Measurements from ENCODE around the gene DLG2.

DLG2 gene

DNA sequence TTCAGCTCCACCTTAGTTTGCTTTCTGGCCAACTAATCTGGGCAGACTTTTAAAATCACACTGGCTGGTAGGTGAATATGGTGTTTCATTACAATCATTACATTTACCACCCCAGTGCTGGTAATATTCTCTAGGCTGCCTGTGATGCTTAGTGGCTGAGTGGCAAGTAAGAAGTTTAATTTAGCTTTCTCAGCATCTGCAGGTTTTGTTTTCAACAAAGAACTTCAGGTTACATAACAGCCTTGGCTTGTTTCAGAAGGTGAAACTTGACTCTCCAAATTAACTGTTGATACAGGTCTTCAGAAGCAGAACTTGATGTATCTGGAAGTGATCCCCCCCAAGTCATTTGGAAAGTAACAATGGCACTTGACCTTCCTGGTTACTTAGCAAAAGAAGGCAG, 1917.7 kb downstream of the DLG2 start:
- no peak overlapping the region for H3K9ac ChIP-seq (ENCODE audit: low read length)
- H3K4me3 ChIP-seq (ENCODE audit: low read depth, low read length, poor library complexity, severe bottlenecking): no peak overlapping the region
- no peak overlapping the region for H3K4me2 ChIP-seq (ENCODE audit: low read length)
- no peak overlapping the region for H3K27ac ChIP-seq (ENCODE audit: low read depth, low read length, poor library complexity, severe bottlenecking)
- no peaks in the 10 kb centered on the region for H3K79me2 ChIP-seq (ENCODE audit: insufficient read depth, low read length)
- H3K9me2 ChIP-seq (ENCODE audit: low read depth, low read length): no peaks in the 10 kb centered on the region
- TF ChIP-seq EZH2 (IDR thresholded peaks at IDR 0.05; ENCODE audit: borderline replicate concordance, low read length): no peak
- TF ChIP-seq, protein P1, sequence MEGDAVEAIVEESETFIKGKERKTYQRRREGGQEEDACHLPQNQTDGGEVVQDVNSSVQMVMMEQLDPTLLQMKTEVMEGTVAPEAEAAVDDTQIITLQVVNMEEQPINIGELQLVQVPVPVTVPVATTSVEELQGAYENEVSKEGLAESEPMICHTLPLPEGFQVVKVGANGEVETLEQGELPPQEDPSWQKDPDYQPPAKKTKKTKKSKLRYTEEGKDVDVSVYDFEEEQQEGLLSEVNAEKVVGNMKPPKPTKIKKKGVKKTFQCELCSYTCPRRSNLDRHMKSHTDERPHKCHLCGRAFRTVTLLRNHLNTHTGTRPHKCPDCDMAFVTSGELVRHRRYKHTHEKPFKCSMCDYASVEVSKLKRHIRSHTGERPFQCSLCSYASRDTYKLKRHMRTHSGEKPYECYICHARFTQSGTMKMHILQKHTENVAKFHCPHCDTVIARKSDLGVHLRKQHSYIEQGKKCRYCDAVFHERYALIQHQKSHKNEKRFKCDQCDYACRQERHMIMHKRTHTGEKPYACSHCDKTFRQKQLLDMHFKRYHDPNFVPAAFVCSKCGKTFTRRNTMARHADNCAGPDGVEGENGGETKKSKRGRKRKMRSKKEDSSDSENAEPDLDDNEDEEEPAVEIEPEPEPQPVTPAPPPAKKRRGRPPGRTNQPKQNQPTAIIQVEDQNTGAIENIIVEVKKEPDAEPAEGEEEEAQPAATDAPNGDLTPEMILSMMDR (IDR thresholded peaks at IDR 0.05; ENCODE audit: low read length): no peak
- H3K4me1 ChIP-seq (ENCODE audit: insufficient read depth, low read length, severe bottlenecking): no peaks in the 10 kb centered on the region
- H4K20me1 ChIP-seq (ENCODE audit: insufficient read depth, low read length): no peaks in the 10 kb centered on the region
- H3K9me3 ChIP-seq (ENCODE audit: low read length): no peaks in the 10 kb centered on the region
- H3F3A ChIP-seq (ENCODE audit: insufficient read depth, low read length): no peaks in the 10 kb centered on the region
- no peaks in the 10 kb centered on the region for H3K36me3 ChIP-seq (ENCODE audit: insufficient read depth, low read length)
- no peak overlapping the region for H2AFZ ChIP-seq (ENCODE audit: low read length)
- no peaks in the 10 kb centered on the region for H3K27me3 ChIP-seq (ENCODE audit: insufficient read depth, low read length)

DNA sequence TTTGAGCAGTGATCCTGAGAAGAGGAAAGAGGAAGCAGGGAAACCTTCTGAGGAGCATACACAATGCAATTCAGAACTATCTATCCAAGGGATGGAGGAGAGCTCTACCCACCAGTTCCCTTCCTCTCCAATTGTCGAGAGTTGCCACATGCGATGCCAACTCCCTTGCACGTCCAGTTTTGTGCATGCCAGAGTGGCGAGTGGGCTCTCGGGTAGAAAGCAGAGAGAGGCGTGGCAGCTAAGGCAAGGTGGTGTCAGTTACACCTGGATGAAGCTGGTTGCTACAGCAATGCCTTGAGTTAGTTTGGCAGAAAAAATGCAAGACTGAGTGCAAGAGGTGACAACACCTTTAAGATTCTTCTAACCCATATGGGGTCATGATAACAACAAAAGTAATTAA, 1920.6 kb downstream of the DLG2 start:
- no peak overlapping the region for H3K4me2 ChIP-seq (ENCODE audit: low read length)
- no peaks in the 10 kb centered on the region for H3K36me3 ChIP-seq (ENCODE audit: insufficient read depth, low read length)
- no peak overlapping the region for H3K9ac ChIP-seq (ENCODE audit: low read length)
- no peaks in the 10 kb centered on the region for H3K4me1 ChIP-seq (ENCODE audit: insufficient read depth, low read length, severe bottlenecking)
- no peak overlapping the region for H3K4me3 ChIP-seq (ENCODE audit: low read depth, low read length, poor library complexity, severe bottlenecking)
- H2AFZ ChIP-seq (ENCODE audit: low read length): no peak overlapping the region
- H4K20me1 ChIP-seq (ENCODE audit: insufficient read depth, low read length): no peaks in the 10 kb centered on the region
- no peaks in the 10 kb centered on the region for H3K27me3 ChIP-seq (ENCODE audit: insufficient read depth, low read length)
- H3K27ac ChIP-seq (ENCODE audit: low read depth, low read length, poor library complexity, severe bottlenecking): no peak overlapping the region
- no peaks in the 10 kb centered on the region for H3F3A ChIP-seq (ENCODE audit: insufficient read depth, low read length)
- no peaks in the 10 kb centered on the region for H3K9me2 ChIP-seq (ENCODE audit: low read depth, low read length)
- H3K9me3 ChIP-seq (ENCODE audit: low read length): no peaks in the 10 kb centered on the region
- no peaks in the 10 kb centered on the region for H3K79me2 ChIP-seq (ENCODE audit: insufficient read depth, low read length)
- TF ChIP-seq, protein P1 (IDR thresholded peaks at IDR 0.05; ENCODE audit: low read length): no peak
- TF ChIP-seq EZH2 (IDR thresholded peaks at IDR 0.05; ENCODE audit: borderline replicate concordance, low read length): no peak

DNA sequence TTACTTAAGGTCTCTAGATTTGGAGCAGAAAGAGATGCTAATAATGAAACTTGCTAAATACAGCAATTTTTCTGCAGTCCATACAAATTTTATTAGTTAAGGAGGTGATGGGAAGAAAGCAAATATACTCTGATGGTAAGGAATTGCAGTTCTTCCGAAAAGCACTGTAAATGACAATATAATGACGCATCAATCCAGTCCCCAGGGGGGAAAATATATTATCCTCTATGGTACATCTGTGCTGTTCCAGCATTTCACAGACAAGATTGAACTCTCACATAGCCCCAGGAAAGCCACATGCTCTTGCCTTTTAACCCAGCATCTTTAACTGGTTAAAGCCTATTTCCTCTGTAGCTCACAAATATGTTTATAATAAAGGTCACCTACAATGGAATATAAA, 1924.3 kb downstream of the DLG2 start:
- TF ChIP-seq, protein P1 (IDR thresholded peaks at IDR 0.05; ENCODE audit: low read length): no peak
- no peak for TF ChIP-seq EZH2 (IDR thresholded peaks at IDR 0.05; ENCODE audit: borderline replicate concordance, low read length)
- H3K4me3 ChIP-seq (ENCODE audit: low read depth, low read length, poor library complexity, severe bottlenecking): no peak overlapping the region
- H3K9ac ChIP-seq (ENCODE audit: low read length): no peak overlapping the region
- H3K79me2 ChIP-seq (ENCODE audit: insufficient read depth, low read length): no peaks in the 10 kb centered on the region
- no peak overlapping the region for H3K4me2 ChIP-seq (ENCODE audit: low read length)
- H3K4me1 ChIP-seq (ENCODE audit: insufficient read depth, low read length, severe bottlenecking): no peaks in the 10 kb centered on the region
- no peaks in the 10 kb centered on the region for H3K9me2 ChIP-seq (ENCODE audit: low read depth, low read length)
- H3K9me3 ChIP-seq (ENCODE audit: low read length): no peaks in the 10 kb centered on the region
- no peaks in the 10 kb centered on the region for H3K27me3 ChIP-seq (ENCODE audit: insufficient read depth, low read length)
- no peaks in the 10 kb centered on the region for H3K36me3 ChIP-seq (ENCODE audit: insufficient read depth, low read length)
- H2AFZ ChIP-seq (ENCODE audit: low read length): no peak overlapping the region
- no peaks in the 10 kb centered on the region for H3F3A ChIP-seq (ENCODE audit: insufficient read depth, low read length)
- H4K20me1 ChIP-seq (ENCODE audit: insufficient read depth, low read length): no peaks in the 10 kb centered on the region
- H3K27ac ChIP-seq (ENCODE audit: low read depth, low read length, poor library complexity, severe bottlenecking): no peak overlapping the region

Measured in OCI-LY1 (cell line).